ENCODE measurements around the gene TTF2.

GRCh38 chr1:117096951-117097408, 36.9 kb downstream of the TTF2 start:
- TF ChIP-seq CTCF (IDR thresholded peaks at IDR 0.05) (no peak), POLR2A (IDR thresholded peaks at IDR 0.05) (no peak), POLR2AphosphoS5 (IDR thresholded peaks at IDR 0.05) (no peak)
